HUES6 (cell line): Measurements from ENCODE around the gene DOLK.
"Not testable (repeated sequence)": the region's sequence is repeated elsewhere in the genome, so short reads cannot be mapped to it uniquely, and the experiment has no call there.

Experiments used
- H3K27ac ChIP-seq: 2 replicates; pipeline ENCODE4 v1.7.0; 2013; ENCODE audit warnings: low read depth, mild to moderate bottlenecking, low read length, inconsistent platforms
- H3K27me3 ChIP-seq: 2 replicates; pipeline ENCODE4 v1.6.1; 2013; ENCODE audit warnings: low read length; ENCODE audit not compliant: control insufficient read depth, insufficient read depth
- H3K36me3 ChIP-seq: 2 replicates; pipeline ENCODE4 v1.6.1; 2013; ENCODE audit warnings: low read length; ENCODE audit not compliant: control insufficient read depth, insufficient read depth
- H3K4me1 ChIP-seq: 2 replicates; pipeline ENCODE4 v1.6.1; 2013; ENCODE audit warnings: low read length; ENCODE audit not compliant: control insufficient read depth, insufficient read depth
- H3K4me3 ChIP-seq: 2 replicates; pipeline ENCODE4 v1.5.1; 2013; ENCODE audit warnings: low read depth, low read length
- H3K9ac ChIP-seq: one replicate; pipeline ENCODE4 v1.6.1; 2013; ENCODE audit warnings: mild to moderate bottlenecking, low read length
- H3K9me3 ChIP-seq: 2 replicates; pipeline ENCODE4 v1.6.1; 2013; ENCODE audit warnings: low read depth, low read length; ENCODE audit not compliant: control insufficient read depth, insufficient read depth

DOLK gene

GRCh38 chr9:128947527-128948301 is at the start of gene DOLK, which contains the start of gene NUP188:
Gene DOLK, minus strand, starts transcription at chr9:128947603. Its CDS starts 300 bp downstream, at chr9:128947303.
Gene NUP188, plus strand, starts transcription at chr9:128947699. Its CDS starts 21 bp downstream, at chr9:128947720.
- peak within 1 kb of the TSS; percentile 98 for H3K4me3 ChIP-seq
- H3K27me3 ChIP-seq = no peaks in the 10 kb centered on the region
- peak within 1 kb of the TSS; percentile 83; the same call in 1 of the 2 replicates for H3K27ac ChIP-seq
- peaks cover 7% of the 10 kb centered on the region for H3K4me1 ChIP-seq
- no peaks in the 10 kb centered on the region for H3K9me3 ChIP-seq
- H3K36me3 ChIP-seq = peaks cover 35% of the 10 kb centered on the region
- peak within 1 kb of the TSS; percentile 94 for H3K9ac ChIP-seq

GRCh38 chr9:128995791-128996190 is 48.4 kb upstream of the DOLK start:
- H3K36me3 ChIP-seq = peaks cover 89% of the 10 kb centered on the region
- no peak overlapping the region for H3K9ac ChIP-seq
- no peaks in the 10 kb centered on the region for H3K4me1 ChIP-seq

GRCh38 chr9:128992995-128993394 is 45.6 kb upstream of the DOLK start:
- H3K27me3 ChIP-seq = no peaks in the 10 kb centered on the region
- no peak overlapping the region for H3K9ac ChIP-seq
- no peaks in the 10 kb centered on the region for H3K4me1 ChIP-seq
- no peak overlapping the region for H3K4me3 ChIP-seq
- H3K36me3 ChIP-seq = peaks cover 84% of the 10 kb centered on the region
- no peak overlapping the region for H3K27ac ChIP-seq
- H3K9me3 ChIP-seq = no peaks in the 10 kb centered on the region

More at GRCh38 chr9:128995791-128996190, 48.4 kb upstream of the DOLK start:
- Histone ChIP-seq H3K4me3 (no peak overlapping the region), H3K27ac (no peak overlapping the region), H3K27me3 (no peaks in the 10 kb centered on the region), H3K9me3 (no peaks in the 10 kb centered on the region)

- Histone ChIP-seq H3K9me3 (no peaks in the 10 kb centered on the region), H3K4me3 (no peak overlapping the region), H3K27me3 (no peaks in the 10 kb centered on the region), H3K36me3 (peaks cover 87% of the 10 kb centered on the region), H3K27ac (no peak overlapping the region), H3K4me1 (no peaks in the 10 kb centered on the region), H3K9ac (no peak overlapping the region)
Observed at GRCh38 chr9:128987805-128988204, 40.4 kb upstream of the DOLK start.

- no peak overlapping the region for H3K4me3 ChIP-seq
- H3K36me3 ChIP-seq = peaks cover 89% of the 10 kb centered on the region
- no peaks in the 10 kb centered on the region for H3K4me1 ChIP-seq
- H3K9me3 ChIP-seq = no peaks in the 10 kb centered on the region
- H3K27me3 ChIP-seq = no peaks in the 10 kb centered on the region
- no peak overlapping the region for H3K27ac ChIP-seq
- no peak overlapping the region for H3K9ac ChIP-seq
Observed at GRCh38 chr9:128986671-128987070, 39.3 kb upstream of the DOLK start.

- Histone ChIP-seq H3K27me3 (no peaks in the 10 kb centered on the region), H3K4me3 (no peak overlapping the region), H3K9ac (no peak overlapping the region), H3K27ac (no peak overlapping the region), H3K4me1 (no peaks in the 10 kb centered on the region), H3K36me3 (peaks cover 97% of the 10 kb centered on the region), H3K9me3 (no peaks in the 10 kb centered on the region)
Observed at GRCh38 chr9:128983536-128983935, 36.1 kb upstream of the DOLK start.

- no peak overlapping the region for H3K9ac ChIP-seq
- no peak overlapping the region for H3K4me3 ChIP-seq
- H3K27me3 ChIP-seq = no peaks in the 10 kb centered on the region
- no peak overlapping the region for H3K27ac ChIP-seq
- H3K4me1 ChIP-seq = no peaks in the 10 kb centered on the region
- H3K36me3 ChIP-seq = peaks cover 88% of the 10 kb centered on the region
- no peaks in the 10 kb centered on the region for H3K9me3 ChIP-seq
Observed at GRCh38 chr9:128979111-128979510, 31.7 kb upstream of the DOLK start.

GRCh38 chr9:128972956-128973355 is 25.6 kb upstream of the DOLK start:
- H3K36me3 ChIP-seq = peaks cover 92% of the 10 kb centered on the region
- H3K4me1 ChIP-seq = no peaks in the 10 kb centered on the region

GRCh38 chr9:128969491-128969890 is 22.1 kb upstream of the DOLK start:
- H3K9ac ChIP-seq = no peak overlapping the region
- H3K27me3 ChIP-seq = no peaks in the 10 kb centered on the region
- H3K4me3 ChIP-seq = no peak overlapping the region
- peaks cover 84% of the 10 kb centered on the region for H3K36me3 ChIP-seq
- H3K27ac ChIP-seq = no peak overlapping the region
- no peaks in the 10 kb centered on the region for H3K4me1 ChIP-seq
- no peaks in the 10 kb centered on the region for H3K9me3 ChIP-seq

More at GRCh38 chr9:128972956-128973355, 25.6 kb upstream of the DOLK start:
- Histone ChIP-seq H3K27ac (no peak overlapping the region), H3K9me3 (no peaks in the 10 kb centered on the region), H3K4me3 (no peak overlapping the region), H3K9ac (no peak overlapping the region), H3K27me3 (no peaks in the 10 kb centered on the region)

- not testable (repeated sequence) for H3K4me1 ChIP-seq, H3K4me3 ChIP-seq, H3K27me3 ChIP-seq, H3K27ac ChIP-seq, H3K9me3 ChIP-seq, H3K9ac ChIP-seq
- peaks cover 64% of the 10 kb centered on the region for H3K36me3 ChIP-seq
Observed at GRCh38 chr9:128961403-128961802, 14.0 kb upstream of the DOLK start.

- peak overlapping the region; percentile 94 for H3K9ac ChIP-seq
- H3K9me3 ChIP-seq = no peaks in the 10 kb centered on the region
- H3K27ac ChIP-seq = peak overlapping the region; percentile 83; the same call in 1 of the 2 replicates
- peak overlapping the region; percentile 98 for H3K4me3 ChIP-seq
- H3K36me3 ChIP-seq = peaks cover 34% of the 10 kb centered on the region
- no peaks in the 10 kb centered on the region for H3K27me3 ChIP-seq
- peaks cover 7% of the 10 kb centered on the region for H3K4me1 ChIP-seq
Observed at GRCh38 chr9:128947277-128947526, 201 bp downstream of the DOLK start.
